NCI-H510A treated with DMSO at 0.1 percent for 48 hours (cell line): ENCODE results near the gene SNRNP200.
"Not testable (repeated sequence)": the region's sequence is repeated elsewhere in the genome, so short reads cannot be mapped to it uniquely, and the experiment has no call there.

ENCODE experiments used
- DNase-seq: peaks from one replicate; lab custom pipeline; 2025; lab: John Stamatoyannopoulos, UW

The SNRNP200 gene

GRCh38 chr2:96274355-96275056, 30.8 kb downstream of the SNRNP200 start:
- DNase-seq: no peak

GRCh38 chr2:96273763-96274162, 31.6 kb downstream of the SNRNP200 start:
- no peak for DNase-seq

GRCh38 chr2:96271995-96272394, 33.4 kb downstream of the SNRNP200 start:
- DNase-seq: no peak

GRCh38 chr2:96267159-96267971, 38.0 kb downstream of the SNRNP200 start:
- peak; percentile 11 for DNase-seq

GRCh38 chr2:96265840-96266679, 39.3 kb downstream of the SNRNP200 start, which contains the start of the genes CIAO1 and TMEM127:
Gene CIAO1, plus strand, starts transcription at chr2:96266225. Its CDS starts 126 bp downstream, at chr2:96266351.
Gene TMEM127, minus strand, starts transcription at chr2:96265997. Its CDS starts 616 bp downstream, at chr2:96265381.
- peak; percentile 94 for DNase-seq

GRCh38 chr2:96265349-96265839, 40.0 kb downstream of the SNRNP200 start:
- DNase-seq: no peak

- DNase-seq: no peak
These were observed 40.5 kb downstream of the SNRNP200 start for GRCh38 chr2:96264656-96265348.

- no peak for DNase-seq
These were observed 41.3 kb downstream of the SNRNP200 start for GRCh38 chr2:96264086-96264485.

GRCh38 chr2:96262306-96262705, 43.0 kb downstream of the SNRNP200 start:
- DNase-seq: no peak

GRCh38 chr2:96261328-96262003, 43.9 kb downstream of the SNRNP200 start:
- DNase-seq: no peak

GRCh38 chr2:96260387-96261260, 44.7 kb downstream of the SNRNP200 start:
- DNase-seq: peak; percentile 87

GRCh38 chr2:96259497-96259921, 45.8 kb downstream of the SNRNP200 start:
- DNase-seq: peak; percentile 24

- DNase-seq: no peak
These were observed 47.0 kb downstream of the SNRNP200 start for GRCh38 chr2:96258166-96259022.

GRCh38 chr2:96257744-96258143, 47.6 kb downstream of the SNRNP200 start:
- not testable (repeated sequence) for DNase-seq

GRCh38 chr2:96256611-96257113, 48.7 kb downstream of the SNRNP200 start:
- DNase-seq: no peak

- no peak for DNase-seq
These were observed 50.8 kb downstream of the SNRNP200 start for GRCh38 chr2:96254571-96254970.

- no peak for DNase-seq
These were observed 52.3 kb downstream of the SNRNP200 start for GRCh38 chr2:96253006-96253405.

- no peak for DNase-seq
These were observed 52.8 kb downstream of the SNRNP200 start for GRCh38 chr2:96252526-96252925.
